HuH-7.5 (cell line): ENCODE measurements around the gene FYN.

ENCODE experiments used
- DNase-seq: peaks from one replicate; pipeline ENCODE4 v3.0.0; 2011; ENCODE audit warnings: low spot score

FYN gene

GRCh38 chr6:111769365-111770152 lies 103.7 kb downstream of the FYN start:
- DNase-seq: no peak

GRCh38 chr6:111768431-111768770 lies 104.9 kb downstream of the FYN start:
- DNase-seq: no peak

- DNase-seq: no peak
Measured at GRCh38 chr6:111767752-111768430, 105.4 kb downstream of the FYN start.

- DNase-seq: no peak
Measured at GRCh38 chr6:111766201-111766857, 106.9 kb downstream of the FYN start.

- DNase-seq: no peak
Measured at GRCh38 chr6:111765763-111766162, 107.5 kb downstream of the FYN start.

GRCh38 chr6:111764238-111765175 lies 108.7 kb downstream of the FYN start:
- no peak for DNase-seq

GRCh38 chr6:111763381-111763780 lies 109.9 kb downstream of the FYN start:
- no peak for DNase-seq

GRCh38 chr6:111761783-111762312 lies 111.4 kb downstream of the FYN start:
- no peak for DNase-seq

- no peak for DNase-seq
Measured at GRCh38 chr6:111761212-111761611, 112.0 kb downstream of the FYN start.

- no peak for DNase-seq
Measured at GRCh38 chr6:111759836-111760785, 113.1 kb downstream of the FYN start.

GRCh38 chr6:111759331-111759835 lies 113.9 kb downstream of the FYN start:
- DNase-seq: no peak

- DNase-seq: no peak
Measured at GRCh38 chr6:111758608-111759329, 114.5 kb downstream of the FYN start.

- no peak for DNase-seq
Measured at GRCh38 chr6:111757342-111757741, 115.9 kb downstream of the FYN start.

- no peak for DNase-seq
Measured at GRCh38 chr6:111754423-111754822, 118.8 kb downstream of the FYN start.

- DNase-seq: no peak
Measured at GRCh38 chr6:111753573-111753972, 119.7 kb downstream of the FYN start.

GRCh38 chr6:111752476-111752875 lies 120.8 kb downstream of the FYN start:
- DNase-seq: no peak

GRCh38 chr6:111750753-111751673 lies 122.2 kb downstream of the FYN start:
- no peak for DNase-seq

- no peak for DNase-seq
Measured at GRCh38 chr6:111750153-111750552, 123.1 kb downstream of the FYN start.

GRCh38 chr6:111748231-111748647 lies 125.0 kb downstream of the FYN start:
- no peak for DNase-seq
